MV-4-11 (cell line): ENCODE results near the gene NHLRC4.

Experiments
- DNase-seq: peaks from one replicate; lab custom pipeline; 2025; lab: John Stamatoyannopoulos, UW

The NHLRC4 gene

GRCh38 chr16:582614-583331 lies 16.0 kb downstream of the NHLRC4 start:
- no peak for DNase-seq

- DNase-seq = no peak
Measured at GRCh38 chr16:583470-583814, 16.6 kb downstream of the NHLRC4 start.

- DNase-seq = no peak
Measured at GRCh38 chr16:583815-584591, 17.2 kb downstream of the NHLRC4 start.

- no peak for DNase-seq
Measured at GRCh38 chr16:585351-585750, 18.5 kb downstream of the NHLRC4 start.

- no peak for DNase-seq
Measured at GRCh38 chr16:586047-586644, 19.3 kb downstream of the NHLRC4 start.

GRCh38 chr16:586645-587590 lies 20.1 kb downstream of the NHLRC4 start:
- no peak for DNase-seq

- DNase-seq = no peak
Measured at GRCh38 chr16:588639-588888, 21.8 kb downstream of the NHLRC4 start.

- peak; percentile 91 for DNase-seq
Measured at GRCh38 chr16:588889-589657, 22.3 kb downstream of the NHLRC4 start.

- DNase-seq = peak; percentile 94
Measured at GRCh38 chr16:589658-590187, 22.9 kb downstream of the NHLRC4 start, which contains the start of gene RAB40C. RAB40C (plus strand) TSS chr16:590066; CDS start chr16:590292, 226 bp downstream.

GRCh38 chr16:590188-590814 lies 23.5 kb downstream of the NHLRC4 start:
- no peak for DNase-seq

GRCh38 chr16:590815-591200 lies 24.0 kb downstream of the NHLRC4 start:
- DNase-seq = no peak

- DNase-seq = no peak
Measured at GRCh38 chr16:591231-591630, 24.4 kb downstream of the NHLRC4 start.

GRCh38 chr16:591892-592517 lies 25.2 kb downstream of the NHLRC4 start:
- no peak for DNase-seq

GRCh38 chr16:592518-593306 lies 25.9 kb downstream of the NHLRC4 start:
- DNase-seq = peak; percentile 94

GRCh38 chr16:593406-593805 lies 26.6 kb downstream of the NHLRC4 start:
- no peak for DNase-seq

GRCh38 chr16:593807-594206 lies 27.0 kb downstream of the NHLRC4 start:
- DNase-seq = no peak

- no peak for DNase-seq
Measured at GRCh38 chr16:595094-595528, 28.3 kb downstream of the NHLRC4 start.

- DNase-seq = peak; percentile 31
Measured at GRCh38 chr16:595942-596735, 29.3 kb downstream of the NHLRC4 start.

- no peak for DNase-seq
Measured at GRCh38 chr16:596736-597060, 29.9 kb downstream of the NHLRC4 start.
